ENCODE measurements around the gene CCDC157.

DNA sequence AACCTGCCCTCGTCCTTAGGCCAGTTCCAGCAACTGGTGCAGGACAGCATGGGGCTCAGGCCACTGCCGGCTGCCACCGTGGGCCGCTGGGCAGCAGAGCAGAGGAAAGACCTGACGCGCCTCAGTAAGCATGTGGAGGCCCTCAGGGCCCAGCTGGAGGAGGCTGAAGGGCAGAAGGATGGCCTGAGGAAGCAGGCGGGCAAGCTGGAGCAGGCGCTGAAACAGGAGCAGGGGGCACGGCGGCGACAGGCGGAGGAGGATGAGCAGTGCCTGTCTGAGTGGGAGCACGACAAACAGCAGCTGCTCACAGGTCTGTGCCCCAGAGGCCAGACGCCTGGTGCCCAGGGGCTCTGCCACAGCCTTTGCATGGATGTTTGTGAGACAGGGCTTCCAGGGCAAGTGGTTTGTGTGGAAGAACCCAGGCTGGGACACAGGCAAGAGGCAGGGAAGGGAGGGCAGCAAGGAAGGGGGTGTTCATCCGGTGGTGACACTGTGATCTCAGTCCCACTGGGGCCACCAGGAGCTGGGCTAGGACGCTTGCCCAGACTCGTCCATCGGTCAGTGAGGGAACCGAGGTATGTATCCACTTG is 13.9 kb downstream of the CCDC157 start:
- no peak for TF ChIP-seq CTCF (IDR thresholded peaks at IDR 0.05; ENCODE audit: poor library complexity, severe bottlenecking)
- TF ChIP-seq RAD21 (conservative IDR thresholded peaks at IDR 0.05): no peak
